Dendritic cell treated with granulocyte-macrophage colony-stimulating factor and Interleukin-4, amounts not matched to agents 40 ng/mL and 50 ng/mL, for 4 days (primary cell): Measurements from ENCODE around the gene DAP.

ENCODE experiments used
- H3K27ac Mint-ChIP-seq: one replicate; pipeline ENCODE4 v1.8.0; 2022; ENCODE audit warnings: mild to moderate bottlenecking, mixed read lengths
- H3K27me3 Mint-ChIP-seq: one replicate; pipeline ENCODE4 v1.8.0; 2022; ENCODE audit warnings: mild to moderate bottlenecking, mixed read lengths
- H3K36me3 Mint-ChIP-seq: one replicate; pipeline ENCODE4 v1.8.0; 2022; ENCODE audit warnings: low read depth, mixed read lengths
- H3K4me1 Mint-ChIP-seq: one replicate; pipeline ENCODE4 v1.8.0; 2022; ENCODE audit warnings: low read depth, mixed read lengths
- H3K4me3 Mint-ChIP-seq: one replicate; pipeline ENCODE4 v1.8.0; 2022; ENCODE audit warnings: mild to moderate bottlenecking, moderate library complexity, mixed read lengths
- H3K9me3 Mint-ChIP-seq: one replicate; pipeline ENCODE4 v1.8.0; 2022; ENCODE audit warnings: mixed read lengths
- intact Hi-C: fragments of 100-400 bp; cut with micrococcal nuclease; formaldehyde crosslinking; loops from one replicate; pipeline ENCODE4 v1.15.0; 2022

Gene DAP

DNA sequence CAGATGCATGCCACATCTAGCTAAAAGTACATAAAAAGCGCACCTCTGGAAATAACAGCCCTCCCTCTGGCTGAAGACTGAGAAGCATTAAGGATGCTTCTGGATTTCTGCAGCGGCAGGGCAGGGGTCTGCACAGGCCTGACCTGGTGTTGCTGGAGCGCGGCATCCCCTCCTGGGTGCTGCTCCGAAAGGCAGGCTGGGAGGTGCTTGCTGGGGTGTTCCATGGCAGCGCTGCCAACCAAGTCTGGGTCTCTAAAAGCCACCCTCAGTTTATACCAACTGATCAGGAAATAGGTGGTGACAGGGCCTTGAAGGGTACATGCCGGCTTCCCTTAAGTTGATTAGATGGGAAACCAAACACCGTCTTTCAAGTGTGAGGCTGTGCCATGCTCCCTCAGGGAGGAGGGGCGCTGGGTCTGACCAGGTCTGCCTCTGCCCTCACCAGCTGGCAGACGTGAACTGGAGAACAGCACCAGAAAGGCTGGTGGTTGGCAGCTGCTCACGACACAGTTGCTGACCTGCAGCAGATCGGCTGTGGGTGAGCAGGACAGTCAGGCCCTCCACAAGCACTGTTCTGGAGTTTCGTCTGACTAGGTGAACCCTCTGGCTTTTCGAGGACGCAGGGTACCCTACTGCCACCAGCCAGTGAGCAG, 81.6 kb downstream of the DAP start:
- intact Hi-C loops = no loop called here
- Mint-ChIP-seq H3K9me3 (peaks cover 9% of the 10 kb centered on the region), H3K36me3 (peaks cover 75% of the 10 kb centered on the region), H3K4me3 (no peak overlapping the region), H3K27ac (no peak overlapping the region), H3K4me1 (peaks cover 30% of the 10 kb centered on the region), H3K27me3 (peaks cover 16% of the 10 kb centered on the region)

GRCh38 chr5:10678244-10678643, 82.8 kb downstream of the DAP start:
- Mint-ChIP-seq H3K4me1 (peaks cover 18% of the 10 kb centered on the region), H3K9me3 (peaks cover 9% of the 10 kb centered on the region), H3K4me3 (no peak overlapping the region), H3K27ac (no peak overlapping the region), H3K27me3 (peaks cover 21% of the 10 kb centered on the region), H3K36me3 (peaks cover 63% of the 10 kb centered on the region)
- intact Hi-C loops = no loop called here

GRCh38 chr5:10677533-10677932, 83.5 kb downstream of the DAP start:
- Mint-ChIP-seq H3K36me3 (peaks cover 56% of the 10 kb centered on the region), H3K27ac (no peak overlapping the region)

DNA sequence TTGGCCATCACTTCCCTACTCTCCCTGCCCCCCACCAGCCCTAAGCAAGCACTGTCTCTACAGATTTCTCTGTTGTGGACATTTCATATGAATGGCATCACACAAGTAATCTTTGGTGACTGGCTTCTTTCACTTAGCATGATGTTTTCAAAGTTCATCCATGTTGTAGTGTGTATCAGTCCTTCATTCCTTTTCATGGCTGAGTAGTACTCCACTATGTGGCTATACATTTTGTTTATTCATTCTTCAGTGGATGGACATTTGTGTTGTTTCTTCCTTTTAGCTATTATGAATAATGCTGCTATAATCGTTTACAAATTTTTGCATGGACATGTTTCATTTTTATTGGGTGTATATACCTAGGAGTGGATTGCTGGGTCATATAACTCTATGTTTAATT, 84.1 kb downstream of the DAP start:
- Mint-ChIP-seq H3K27ac (no peak overlapping the region), H3K9me3 (peaks cover 9% of the 10 kb centered on the region), H3K27me3 (peaks cover 21% of the 10 kb centered on the region), H3K4me3 (no peak overlapping the region), H3K36me3 (peaks cover 50% of the 10 kb centered on the region), H3K4me1 (peaks cover 5% of the 10 kb centered on the region)
- intact Hi-C loops = no loop called here

More at GRCh38 chr5:10677533-10677932, 83.5 kb downstream of the DAP start:
- H3K27me3 Mint-ChIP-seq = peaks cover 21% of the 10 kb centered on the region
- peaks cover 11% of the 10 kb centered on the region for H3K4me1 Mint-ChIP-seq
- peaks cover 9% of the 10 kb centered on the region for H3K9me3 Mint-ChIP-seq
- intact Hi-C loops = no loop called here
- no peak overlapping the region for H3K4me3 Mint-ChIP-seq

DNA sequence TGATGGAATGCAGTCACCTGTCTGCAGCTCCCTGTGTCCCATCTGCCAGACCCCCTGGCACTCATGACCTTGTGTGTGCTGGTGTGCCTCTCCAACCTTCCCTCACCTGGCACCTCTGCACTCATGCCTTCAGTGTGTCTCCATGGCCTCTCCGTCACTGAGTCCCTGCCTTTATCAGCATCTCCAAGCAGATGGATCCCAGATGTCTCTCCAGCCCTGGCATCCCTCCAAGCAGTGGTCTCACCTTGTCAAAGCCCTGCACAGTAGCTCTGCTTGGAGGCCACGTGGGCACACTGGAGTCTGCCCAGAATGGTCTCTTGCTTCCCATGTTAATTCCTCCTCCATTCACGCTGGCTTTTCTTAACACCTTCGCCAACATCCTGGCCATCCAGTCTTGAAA, 84.8 kb downstream of the DAP start:
- Mint-ChIP-seq H3K36me3 (peaks cover 43% of the 10 kb centered on the region), H3K9me3 (peaks cover 9% of the 10 kb centered on the region), H3K27me3 (peaks cover 21% of the 10 kb centered on the region), H3K4me1 (peaks cover 2% of the 10 kb centered on the region), H3K4me3 (no peak overlapping the region), H3K27ac (no peak overlapping the region)
- intact Hi-C loops = no loop called here

DNA sequence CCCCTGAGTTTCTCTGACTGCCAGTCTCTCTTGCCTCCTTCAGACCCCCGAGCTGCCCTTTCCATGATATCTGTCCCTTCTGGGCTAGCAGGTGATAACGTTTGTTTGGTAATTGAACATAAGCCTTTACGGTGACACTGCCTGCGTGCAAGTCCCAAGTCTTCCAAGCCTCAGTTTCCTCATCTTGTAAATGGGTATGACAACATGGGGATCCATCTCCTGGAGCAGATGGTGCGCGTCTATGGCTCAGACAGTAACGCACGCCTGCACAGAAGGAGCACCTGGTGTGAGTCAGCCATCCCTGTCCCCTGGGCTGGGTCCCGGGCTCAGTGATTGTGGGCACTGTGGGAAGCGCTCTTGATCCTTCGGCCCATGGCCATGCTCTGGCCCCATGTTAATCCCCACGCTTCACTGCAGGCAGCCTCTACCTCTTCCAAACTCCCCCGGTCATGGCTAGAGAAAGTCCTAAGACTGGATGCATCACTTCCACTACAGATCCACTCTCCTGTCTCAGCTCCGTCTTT, 85.8 kb downstream of the DAP start:
- Mint-ChIP-seq H3K4me1 (peaks cover 8% of the 10 kb centered on the region), H3K27me3 (peaks cover 21% of the 10 kb centered on the region), H3K4me3 (no peak overlapping the region), H3K27ac (no peak overlapping the region), H3K9me3 (peaks cover 9% of the 10 kb centered on the region), H3K36me3 (peaks cover 33% of the 10 kb centered on the region)
- intact Hi-C loops = no loop called here

- Mint-ChIP-seq H3K9me3 (peaks cover 9% of the 10 kb centered on the region), H3K36me3 (peaks cover 27% of the 10 kb centered on the region), H3K4me3 (no peak overlapping the region), H3K27me3 (peaks cover 21% of the 10 kb centered on the region), H3K27ac (no peak overlapping the region), H3K4me1 (peaks cover 8% of the 10 kb centered on the region)
- intact Hi-C loops = no loop called here
Observed at GRCh38 chr5:10674582-10674981, 86.5 kb downstream of the DAP start.

GRCh38 chr5:10674096-10674495, 86.9 kb downstream of the DAP start:
- Mint-ChIP-seq H3K4me3 (no peak overlapping the region), H3K36me3 (peaks cover 22% of the 10 kb centered on the region), H3K9me3 (peaks cover 9% of the 10 kb centered on the region), H3K4me1 (peaks cover 8% of the 10 kb centered on the region), H3K27ac (no peak overlapping the region), H3K27me3 (peaks cover 21% of the 10 kb centered on the region)
- intact Hi-C loops = no loop called here

GRCh38 chr5:10673407-10673806, 87.6 kb downstream of the DAP start:
- Mint-ChIP-seq H3K4me3 (no peak overlapping the region), H3K4me1 (peaks cover 8% of the 10 kb centered on the region), H3K27ac (no peak overlapping the region), H3K27me3 (peaks cover 21% of the 10 kb centered on the region), H3K36me3 (peaks cover 15% of the 10 kb centered on the region), H3K9me3 (peaks cover 9% of the 10 kb centered on the region)
- intact Hi-C loops = no loop called here

DNA sequence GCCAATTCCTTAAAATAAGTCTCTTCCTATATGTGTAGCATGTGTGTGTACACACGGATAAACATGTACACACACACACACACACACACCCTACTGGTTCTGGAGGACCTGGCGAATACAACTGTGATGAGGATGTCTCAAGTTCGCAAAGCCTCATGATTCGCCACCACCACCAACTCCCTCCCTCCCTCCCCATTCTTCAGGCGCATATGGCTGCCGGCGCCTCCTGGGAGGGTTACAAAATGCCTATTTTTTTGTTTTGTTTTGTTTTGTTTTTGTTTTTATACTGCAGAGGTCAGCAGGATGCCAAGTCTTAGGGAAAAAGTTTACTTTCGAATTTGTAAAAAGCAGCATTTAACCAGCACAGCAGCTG, 88.0 kb downstream of the DAP start:
- Mint-ChIP-seq H3K36me3 (peaks cover 11% of the 10 kb centered on the region), H3K27ac (no peak overlapping the region), H3K4me1 (peaks cover 8% of the 10 kb centered on the region), H3K9me3 (peaks cover 9% of the 10 kb centered on the region), H3K27me3 (peaks cover 21% of the 10 kb centered on the region), H3K4me3 (no peak overlapping the region)
- intact Hi-C loops = no loop called here

DNA sequence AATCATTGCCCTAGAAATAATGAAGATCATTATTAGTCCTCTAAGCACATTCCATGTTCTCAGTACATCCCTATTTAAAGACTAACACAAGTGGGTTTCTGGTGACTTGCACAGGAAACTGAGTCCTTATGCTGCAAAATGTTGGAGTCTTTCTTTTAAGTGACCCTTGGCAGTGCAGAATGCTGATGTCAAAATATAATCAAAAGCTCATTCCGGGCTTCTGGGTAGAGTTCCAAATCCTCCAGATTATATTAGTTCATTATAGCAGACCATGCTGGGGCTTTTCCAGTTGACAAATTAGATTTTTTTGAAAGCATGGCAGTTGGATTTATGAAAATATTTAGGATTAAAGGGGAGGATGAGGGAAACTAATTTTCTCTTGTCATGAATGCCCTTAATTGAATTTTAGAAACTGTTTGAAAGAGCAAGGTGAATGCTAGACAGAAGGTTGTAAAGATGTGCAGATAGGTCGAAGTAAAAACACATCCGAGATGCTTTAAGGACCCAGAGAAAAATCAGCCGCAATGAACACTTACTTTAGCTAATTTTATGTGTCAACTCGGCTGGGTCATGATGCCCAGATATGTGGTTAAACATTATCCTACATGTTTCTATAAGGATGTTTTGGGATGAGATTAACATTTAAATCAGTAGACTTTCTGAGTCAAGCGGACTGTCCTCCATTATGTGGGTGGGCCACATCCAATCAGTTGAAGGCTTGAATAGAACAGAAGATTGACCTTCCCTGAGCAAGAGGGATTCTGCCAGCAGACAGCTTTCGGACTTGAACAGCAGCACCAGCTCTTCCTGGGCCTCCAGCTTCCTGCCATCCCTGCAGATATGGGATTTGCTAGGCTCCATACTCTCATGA, 88.7 kb downstream of the DAP start:
- peaks cover 5% of the 10 kb centered on the region for H3K36me3 Mint-ChIP-seq
- H3K27me3 Mint-ChIP-seq = peaks cover 21% of the 10 kb centered on the region
- H3K9me3 Mint-ChIP-seq = peaks cover 4% of the 10 kb centered on the region
- H3K4me3 Mint-ChIP-seq = no peak overlapping the region
- H3K4me1 Mint-ChIP-seq = peaks cover 8% of the 10 kb centered on the region
- H3K27ac Mint-ChIP-seq = no peak overlapping the region
- intact Hi-C loops = no loop called here

DNA sequence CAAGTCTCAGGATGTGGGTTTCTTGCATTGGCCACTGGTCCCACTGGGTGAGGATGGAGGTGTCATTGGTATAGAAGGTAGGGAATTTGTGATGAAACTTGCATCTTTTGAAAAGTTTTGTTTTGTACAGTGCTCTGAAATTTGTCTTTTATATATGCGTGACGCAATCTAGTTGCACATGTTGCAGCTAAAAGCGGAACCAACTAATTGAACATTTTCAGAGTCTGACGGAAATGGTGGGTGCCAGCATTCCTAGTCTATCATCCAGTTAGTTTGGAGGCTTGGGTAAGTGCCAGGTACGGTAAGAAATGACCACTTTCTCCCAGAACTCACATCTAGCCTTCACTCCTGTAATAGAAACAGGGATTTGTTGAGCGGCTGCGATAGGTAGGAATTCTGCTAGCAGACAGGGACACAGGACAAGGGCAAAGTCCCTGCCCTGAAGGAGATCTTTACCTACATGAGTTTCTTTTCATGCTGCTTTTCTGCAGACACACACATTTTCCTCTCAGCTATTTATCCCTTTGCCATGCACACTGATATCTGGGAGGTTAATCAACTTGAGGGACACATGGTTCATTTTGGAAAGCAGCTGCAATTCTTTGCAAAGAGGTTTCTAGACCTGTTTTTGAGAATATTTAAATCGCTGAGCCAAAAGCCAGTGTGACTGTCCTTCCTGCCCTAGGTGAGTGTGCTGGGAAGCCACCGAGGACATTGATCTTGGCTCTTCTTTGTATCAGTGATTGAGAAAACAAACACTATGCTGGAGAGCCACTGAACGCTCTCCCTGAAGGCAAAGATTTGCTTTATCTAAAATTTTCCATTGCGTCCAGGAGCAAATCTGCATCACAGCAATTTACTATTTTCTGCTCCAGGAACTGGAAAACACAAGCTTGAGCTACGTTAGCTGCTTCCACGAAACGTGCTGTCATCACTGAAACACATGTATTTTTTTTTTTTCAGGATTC, 89.7 kb downstream of the DAP start:
- H3K4me1 Mint-ChIP-seq = peaks cover 8% of the 10 kb centered on the region
- intact Hi-C loops = no loop called here
- H3K36me3 Mint-ChIP-seq = no peaks in the 10 kb centered on the region
- H3K27ac Mint-ChIP-seq = no peak overlapping the region
- no peak overlapping the region for H3K4me3 Mint-ChIP-seq
- H3K9me3 Mint-ChIP-seq = no peaks in the 10 kb centered on the region
- H3K27me3 Mint-ChIP-seq = peaks cover 19% of the 10 kb centered on the region

DNA sequence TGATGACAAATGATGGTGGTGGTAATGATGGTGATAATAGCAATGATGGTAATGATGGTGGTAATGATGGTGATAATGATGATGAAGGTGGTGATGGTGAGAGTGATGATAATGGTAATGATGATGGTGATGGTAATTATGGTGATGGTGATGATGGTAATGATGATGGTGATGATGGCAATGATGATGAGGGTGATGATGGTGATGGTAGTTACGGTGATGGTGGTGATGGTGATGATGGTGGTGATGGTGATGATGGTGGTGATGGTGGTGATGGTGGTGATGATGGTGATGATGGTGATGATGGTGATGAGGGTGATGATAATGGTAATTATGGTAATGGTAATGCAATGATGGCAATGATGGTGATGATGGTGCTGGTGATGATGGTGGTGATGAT, 91.1 kb downstream of the DAP start:
- no peaks in the 10 kb centered on the region for H3K36me3 Mint-ChIP-seq
- intact Hi-C loops = no loop called here
- H3K27ac Mint-ChIP-seq = no peak overlapping the region

More for the DNA sequence above, 91.1 kb downstream of the DAP start:
- no peak overlapping the region for H3K4me3 Mint-ChIP-seq
- H3K4me1 Mint-ChIP-seq = peaks cover 8% of the 10 kb centered on the region
- peaks cover 11% of the 10 kb centered on the region for H3K27me3 Mint-ChIP-seq
- no peaks in the 10 kb centered on the region for H3K9me3 Mint-ChIP-seq
